NCI-H82 treated with DMSO at 0.1 percent for 48 hours (cell line): Measurements from ENCODE around the gene SETD7.

Experiments
- DNase-seq: peaks from one replicate; lab custom pipeline; 2025; ENCODE audit not compliant: unreplicated experiment; lab: John Stamatoyannopoulos, UW

The SETD7 gene

GRCh38 chr4:139556071-139556723 lies at the start of gene SETD7:
SETD7 (minus strand) TSS chr4:139556219; CDS start chr4:139556137, 82 bp downstream.
- DNase-seq: peak; percentile 60

- peak; percentile 87 for DNase-seq
Observed at GRCh38 chr4:139605516-139605915, 49.5 kb upstream of the SETD7 start.

- DNase-seq: peak; percentile 68
Observed at GRCh38 chr4:139603576-139604410, 47.8 kb upstream of the SETD7 start.

- DNase-seq: no peak
Observed at GRCh38 chr4:139602776-139603360, 46.8 kb upstream of the SETD7 start.

GRCh38 chr4:139600662-139601061 lies 44.6 kb upstream of the SETD7 start:
- DNase-seq: no peak

- no peak for DNase-seq
Observed at GRCh38 chr4:139599594-139600374, 43.8 kb upstream of the SETD7 start.

GRCh38 chr4:139599076-139599475 lies 43.1 kb upstream of the SETD7 start:
- DNase-seq: no peak

GRCh38 chr4:139596684-139597279 lies 40.8 kb upstream of the SETD7 start:
- DNase-seq: no peak

GRCh38 chr4:139596034-139596683 lies 40.1 kb upstream of the SETD7 start:
- no peak for DNase-seq

GRCh38 chr4:139594591-139595185 lies 38.7 kb upstream of the SETD7 start:
- no peak for DNase-seq

- DNase-seq: no peak
Observed at GRCh38 chr4:139593091-139593564, 37.1 kb upstream of the SETD7 start.

- DNase-seq: no peak
Observed at GRCh38 chr4:139589336-139590018, 33.5 kb upstream of the SETD7 start.

- no peak for DNase-seq
Observed at GRCh38 chr4:139587446-139587845, 31.4 kb upstream of the SETD7 start.

GRCh38 chr4:139585473-139585872 lies 29.5 kb upstream of the SETD7 start:
- no peak for DNase-seq

- no peak for DNase-seq
Observed at GRCh38 chr4:139584784-139585183, 28.8 kb upstream of the SETD7 start.

GRCh38 chr4:139584013-139584412 lies 28.0 kb upstream of the SETD7 start:
- DNase-seq: no peak

GRCh38 chr4:139582044-139582443 lies 26.0 kb upstream of the SETD7 start:
- DNase-seq: no peak

- no peak for DNase-seq
Observed at GRCh38 chr4:139581096-139581495, 25.1 kb upstream of the SETD7 start.

GRCh38 chr4:139576219-139576618 lies 20.2 kb upstream of the SETD7 start:
- DNase-seq: no peak
